GM08714 (cell line): ENCODE data around the gene A3GALT2.

ENCODE experiments used
- H3K4me3 ChIP-seq: fragments of 200-500 bp; sonication (Bioruptor generic); 2 replicates; pipeline ENCODE4 v1.5.1; 2014; ENCODE audit warnings: mild to moderate bottlenecking, low read length, inconsistent platforms
- ZNF274 ChIP-seq: IDR thresholded peaks from 2 replicates; pipeline ENCODE4 v1.6.1; 2012; ENCODE audit warnings: mild to moderate bottlenecking, low read depth, low read length

Gene A3GALT2

GRCh38 chr1:33261344-33261743 lies 59.6 kb downstream of the A3GALT2 start:
- no peak overlapping the region for H3K4me3 ChIP-seq

DNA sequence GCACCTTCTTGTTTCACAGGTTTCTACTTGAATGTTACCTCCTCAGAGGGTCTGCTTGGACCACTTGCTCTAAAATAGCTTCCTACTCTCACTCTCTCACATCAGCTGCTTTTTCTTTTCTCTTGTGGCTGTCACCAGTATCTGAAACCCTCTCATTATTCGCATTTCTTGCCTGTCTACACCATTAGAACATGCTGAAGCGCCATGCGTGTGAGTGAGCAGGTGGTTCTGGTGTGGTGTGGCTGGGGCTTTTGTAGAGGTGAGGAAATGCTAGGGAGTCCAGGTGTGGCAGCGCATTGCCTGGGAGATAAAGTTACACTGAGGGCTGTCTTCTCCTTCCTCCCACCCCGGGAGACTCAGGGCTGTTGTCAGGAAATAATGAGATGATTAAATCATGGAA lies 60.5 kb downstream of the A3GALT2 start:
- TF ChIP-seq ZNF274, result no peak
- H3K4me3 ChIP-seq, result no peak overlapping the region

More at GRCh38 chr1:33261344-33261743, 59.6 kb downstream of the A3GALT2 start:
- no peak for TF ChIP-seq ZNF274

DNA sequence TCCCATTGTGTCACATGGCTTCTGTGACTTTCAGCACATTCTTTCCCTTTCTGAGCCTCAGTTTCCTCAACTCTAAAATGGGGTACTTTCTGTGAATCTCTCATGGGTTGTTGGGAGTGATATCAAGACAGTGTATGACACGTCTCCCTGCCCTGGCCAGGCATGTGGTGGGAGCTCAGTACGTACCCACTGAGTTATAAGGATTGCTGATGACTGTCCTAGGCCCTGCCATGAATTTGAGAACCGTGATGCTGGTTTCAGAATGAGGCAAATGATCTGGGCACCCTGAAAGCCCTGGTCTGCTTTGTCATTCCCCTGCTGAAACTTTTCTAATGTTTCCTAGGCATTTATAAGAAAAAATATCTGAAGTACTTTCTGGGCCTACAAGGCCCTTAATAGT lies 61.0 kb downstream of the A3GALT2 start:
- no peak overlapping the region for H3K4me3 ChIP-seq
- TF ChIP-seq ZNF274, result no peak

- TF ChIP-seq ZNF274, result no peak
- H3K4me3 ChIP-seq, result no peak overlapping the region
These were observed 62.1 kb downstream of the A3GALT2 start for GRCh38 chr1:33258788-33259274.

DNA sequence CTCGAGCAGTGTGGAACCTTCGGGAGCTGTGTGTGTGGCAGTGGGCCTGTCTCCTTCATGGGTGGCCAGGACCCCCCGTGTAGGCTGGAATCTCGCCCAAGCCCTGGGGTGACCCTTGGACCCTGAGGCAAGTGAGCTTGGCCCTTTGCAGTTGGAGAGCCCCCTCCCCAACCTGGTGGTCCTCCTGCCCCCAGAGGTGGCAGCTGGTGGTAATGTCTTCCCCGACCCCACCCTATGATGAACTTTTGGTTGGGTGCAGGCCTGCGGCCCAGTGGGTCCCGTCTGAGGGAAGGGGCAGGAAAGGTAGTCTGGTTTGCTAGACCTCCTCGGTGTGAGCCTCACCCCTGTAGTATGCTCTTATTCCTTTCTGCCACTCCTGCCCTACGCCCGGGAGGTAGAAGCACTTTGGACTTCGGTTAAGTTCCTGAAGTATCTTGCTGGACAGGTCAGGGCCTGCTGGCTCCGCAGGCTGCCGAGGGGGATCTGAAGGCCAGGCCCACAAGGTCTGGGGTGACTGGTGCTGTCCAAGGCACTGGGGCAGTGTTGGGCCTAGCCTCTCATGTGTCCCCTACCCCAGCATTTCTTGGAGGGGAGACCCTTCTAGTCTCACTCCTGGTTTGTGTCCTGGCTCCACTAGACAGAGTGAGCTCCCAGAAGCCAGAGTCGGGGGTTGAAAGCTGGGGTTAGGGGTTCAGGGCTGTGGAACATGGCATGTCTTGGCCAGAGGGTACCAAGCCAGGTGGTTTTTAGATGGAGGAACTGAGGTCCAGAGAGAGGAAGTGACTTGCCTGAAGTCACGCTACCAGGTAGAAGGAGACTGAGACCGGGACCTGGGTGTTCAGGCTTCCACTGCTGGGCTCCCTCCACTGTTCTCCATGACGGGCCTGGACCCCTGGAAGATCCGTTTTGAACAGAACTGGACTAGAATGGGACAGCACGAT lies 62.9 kb downstream of the A3GALT2 start:
- TF ChIP-seq ZNF274, result no peak

GRCh38 chr1:33257207-33257771 lies 63.6 kb downstream of the A3GALT2 start:
- no peak for TF ChIP-seq ZNF274

More for the DNA sequence above, 62.9 kb downstream of the A3GALT2 start:
- peak overlapping the region; percentile 97 for H3K4me3 ChIP-seq

More at GRCh38 chr1:33257207-33257771, 63.6 kb downstream of the A3GALT2 start:
- H3K4me3 ChIP-seq, result peak overlapping the region; percentile 97
